Thyroid gland (tissue), 4 donors: ENCODE measurements around the gene RAP1GAP2.

Experiments
- POLR2A ChIP-seq, 2 donors: fragments of 450-650 bp; IDR thresholded peaks; one replicate each; pipeline ENCODE4 v1.6.1; 2017; ENCODE audit warnings: antibody characterized with exemption in 2 of 2, mild to moderate bottlenecking in 2 of 2, moderate library complexity in 1 of 2
- TF ChIP-seq, protein P1 (sequence below), 6 experiments: fragments of 200-600 bp in 3 of 6; fragments of 450-650 bp in 3 of 6; sonication (generic) in 3 of 6; IDR thresholded peaks; one replicate each; pipeline ENCODE4 v1.5.1; 2016 to 2019; ENCODE audit warnings: antibody characterized with exemption in 6 of 6, mild to moderate bottlenecking in 2 of 6, inconsistent platforms in 1 of 6, moderate library complexity in 1 of 6

DNA sequence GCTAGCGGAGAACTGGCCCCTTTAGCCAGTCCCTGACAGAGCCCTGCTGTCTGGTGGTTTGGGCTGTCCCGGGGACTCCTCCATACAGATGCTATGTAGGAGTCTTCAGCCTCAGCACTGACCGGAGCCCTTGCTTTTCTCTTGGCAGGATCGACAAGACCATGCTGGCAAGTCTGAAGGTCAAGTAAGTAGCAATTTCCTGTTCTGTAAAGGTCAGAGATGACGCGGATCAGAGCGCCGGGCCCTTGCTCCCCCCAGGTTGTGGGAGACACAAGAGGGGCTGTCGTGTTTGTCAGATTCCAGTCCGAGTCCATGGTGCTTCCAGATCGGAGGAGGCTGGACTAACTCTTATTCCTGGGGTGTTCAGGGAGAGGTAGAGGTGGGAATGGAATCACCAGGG, 4.1 kb downstream of the RAP1GAP2 start:
- TF ChIP-seq, protein P1, sequence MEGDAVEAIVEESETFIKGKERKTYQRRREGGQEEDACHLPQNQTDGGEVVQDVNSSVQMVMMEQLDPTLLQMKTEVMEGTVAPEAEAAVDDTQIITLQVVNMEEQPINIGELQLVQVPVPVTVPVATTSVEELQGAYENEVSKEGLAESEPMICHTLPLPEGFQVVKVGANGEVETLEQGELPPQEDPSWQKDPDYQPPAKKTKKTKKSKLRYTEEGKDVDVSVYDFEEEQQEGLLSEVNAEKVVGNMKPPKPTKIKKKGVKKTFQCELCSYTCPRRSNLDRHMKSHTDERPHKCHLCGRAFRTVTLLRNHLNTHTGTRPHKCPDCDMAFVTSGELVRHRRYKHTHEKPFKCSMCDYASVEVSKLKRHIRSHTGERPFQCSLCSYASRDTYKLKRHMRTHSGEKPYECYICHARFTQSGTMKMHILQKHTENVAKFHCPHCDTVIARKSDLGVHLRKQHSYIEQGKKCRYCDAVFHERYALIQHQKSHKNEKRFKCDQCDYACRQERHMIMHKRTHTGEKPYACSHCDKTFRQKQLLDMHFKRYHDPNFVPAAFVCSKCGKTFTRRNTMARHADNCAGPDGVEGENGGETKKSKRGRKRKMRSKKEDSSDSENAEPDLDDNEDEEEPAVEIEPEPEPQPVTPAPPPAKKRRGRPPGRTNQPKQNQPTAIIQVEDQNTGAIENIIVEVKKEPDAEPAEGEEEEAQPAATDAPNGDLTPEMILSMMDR (IDR thresholded peaks at IDR 0.05): no peak
- no peak for TF ChIP-seq POLR2A (IDR thresholded peaks at IDR 0.05)
